ENCODE measurements around the gene SLC7A7.
"Not testable (repeated sequence)": the region's sequence is repeated elsewhere in the genome, so short reads cannot be mapped to it uniquely, and the experiment has no call there.

Gene SLC7A7

GRCh38 chr14:22747769-22748168 is 67.5 kb downstream of the SLC7A7 start:
- DNase-seq = no peak

GRCh38 chr14:22740020-22740419 is 75.2 kb downstream of the SLC7A7 start:
- no peak for DNase-seq

- DNase-seq = no peak
Measured at GRCh38 chr14:22739423-22739822, 75.8 kb downstream of the SLC7A7 start.

GRCh38 chr14:22737052-22737451 is 78.2 kb downstream of the SLC7A7 start:
- no peak for DNase-seq

- not testable (repeated sequence) for DNase-seq
Measured at GRCh38 chr14:22736384-22736783, 78.9 kb downstream of the SLC7A7 start.

GRCh38 chr14:22735096-22735495 is 80.1 kb downstream of the SLC7A7 start:
- no peak for DNase-seq

- DNase-seq = no peak
Measured at GRCh38 chr14:22733829-22734228, 81.4 kb downstream of the SLC7A7 start.

- DNase-seq = not testable (repeated sequence)
Measured at GRCh38 chr14:22732062-22732461, 83.2 kb downstream of the SLC7A7 start.

GRCh38 chr14:22726012-22726411 is 89.2 kb downstream of the SLC7A7 start:
- DNase-seq = no peak

GRCh38 chr14:22725374-22725773 is 89.9 kb downstream of the SLC7A7 start:
- not testable (repeated sequence) for DNase-seq

- not testable (repeated sequence) for DNase-seq
Measured at GRCh38 chr14:22724847-22725246, 90.4 kb downstream of the SLC7A7 start.

- no peak for DNase-seq
Measured at GRCh38 chr14:22723815-22724214, 91.4 kb downstream of the SLC7A7 start.
